Measurements from ENCODE around the gene LFNG.

LFNG gene

GRCh38 chr7:2487586-2488271 is 31.8 kb upstream of the LFNG start:
- no peak for DNase-seq

GRCh38 chr7:2488272-2488645 is 31.3 kb upstream of the LFNG start:
- DNase-seq = no peak

GRCh38 chr7:2488681-2489080 is 30.9 kb upstream of the LFNG start:
- DNase-seq = no peak

DNA sequence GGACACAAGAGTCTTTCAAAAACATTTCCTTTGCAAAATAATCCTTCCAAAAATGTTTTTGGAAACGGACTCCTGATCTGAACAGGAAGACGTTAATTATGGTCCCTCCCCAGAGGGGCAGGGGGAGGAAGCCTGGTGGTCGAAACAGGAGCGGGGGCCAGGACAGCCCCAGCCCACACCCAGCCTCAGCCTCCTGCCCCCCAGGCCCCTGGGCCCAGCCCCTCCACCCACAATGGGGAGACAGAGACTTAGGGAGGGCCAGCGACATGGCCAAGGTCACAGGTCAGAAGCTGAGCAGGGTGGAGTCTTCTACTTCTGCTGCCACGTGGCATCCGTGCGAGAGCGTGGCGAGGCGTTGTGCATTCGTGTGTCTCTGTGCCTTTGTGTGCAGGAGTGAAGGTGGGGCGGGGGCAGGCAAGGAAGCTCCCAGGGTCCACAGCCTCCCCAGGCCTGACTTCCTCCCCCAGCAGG is 29.4 kb upstream of the LFNG start:
- no peak for DNase-seq

DNA sequence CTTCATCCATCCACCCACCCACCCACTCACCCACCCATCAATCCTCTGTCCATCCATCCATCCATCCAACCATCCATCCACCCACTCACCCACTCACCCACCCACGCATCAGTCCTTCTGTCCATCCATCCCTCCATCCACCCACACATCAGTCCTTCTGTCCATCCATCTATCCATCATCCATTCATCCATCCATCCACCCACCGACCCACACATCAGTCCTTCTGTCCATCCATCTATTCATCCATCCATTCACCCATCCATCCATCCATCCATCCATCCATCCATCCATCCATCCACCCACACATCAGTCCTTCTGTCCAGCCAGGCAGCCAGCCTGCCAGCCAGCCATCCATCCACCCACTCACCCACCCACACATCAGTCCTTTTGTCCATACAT is 27.5 kb upstream of the LFNG start:
- DNase-seq = no peak

GRCh38 chr7:2493205-2494164 is 26.1 kb upstream of the LFNG start:
- no peak for DNase-seq

DNA sequence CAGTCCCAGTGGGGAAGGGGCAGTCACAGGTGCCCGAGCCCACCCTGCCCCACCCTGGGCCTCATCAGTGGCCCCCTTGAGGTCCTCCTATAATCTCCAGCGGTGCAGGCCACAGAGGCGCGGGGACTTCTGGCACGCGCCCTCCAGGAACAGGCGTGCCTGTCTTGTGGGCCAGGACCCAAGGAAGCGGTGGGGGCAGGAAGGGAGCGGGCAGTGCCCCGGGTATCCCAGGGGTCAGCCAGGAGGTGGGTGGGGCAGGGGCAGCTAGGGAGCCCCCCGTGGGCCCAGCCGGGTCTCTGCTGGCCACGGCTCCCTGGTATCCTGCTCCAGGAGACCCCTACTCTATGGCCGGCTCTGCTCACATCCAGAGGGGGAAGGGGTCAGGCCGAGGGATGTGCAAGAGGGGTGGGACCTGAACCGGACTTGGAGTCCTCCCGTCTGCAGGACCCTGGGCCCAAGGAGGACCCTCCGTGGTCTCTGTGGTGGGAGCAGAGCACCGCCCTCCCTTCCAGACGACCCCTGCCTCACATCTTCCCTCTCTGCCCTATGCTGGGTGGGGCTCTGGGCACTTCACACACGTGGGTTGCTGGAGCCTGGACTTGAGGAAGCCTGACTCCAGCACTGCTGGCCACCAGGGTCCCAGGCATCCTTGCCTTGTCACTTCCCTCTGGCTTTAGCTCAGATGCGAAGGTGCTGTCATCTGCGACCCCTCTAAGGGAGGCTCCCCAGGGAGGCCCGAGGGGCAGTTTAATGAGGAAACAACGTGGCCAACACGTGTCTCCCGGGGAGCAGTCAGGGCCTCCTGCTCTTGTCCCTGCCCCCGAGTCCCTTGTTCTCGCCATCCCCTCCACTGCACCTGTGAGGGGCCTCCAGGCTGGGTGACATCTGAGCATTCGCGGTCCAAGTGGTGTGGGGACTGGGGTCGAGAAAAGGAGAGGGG is 25.1 kb upstream of the LFNG start:
- no peak for DNase-seq

DNA sequence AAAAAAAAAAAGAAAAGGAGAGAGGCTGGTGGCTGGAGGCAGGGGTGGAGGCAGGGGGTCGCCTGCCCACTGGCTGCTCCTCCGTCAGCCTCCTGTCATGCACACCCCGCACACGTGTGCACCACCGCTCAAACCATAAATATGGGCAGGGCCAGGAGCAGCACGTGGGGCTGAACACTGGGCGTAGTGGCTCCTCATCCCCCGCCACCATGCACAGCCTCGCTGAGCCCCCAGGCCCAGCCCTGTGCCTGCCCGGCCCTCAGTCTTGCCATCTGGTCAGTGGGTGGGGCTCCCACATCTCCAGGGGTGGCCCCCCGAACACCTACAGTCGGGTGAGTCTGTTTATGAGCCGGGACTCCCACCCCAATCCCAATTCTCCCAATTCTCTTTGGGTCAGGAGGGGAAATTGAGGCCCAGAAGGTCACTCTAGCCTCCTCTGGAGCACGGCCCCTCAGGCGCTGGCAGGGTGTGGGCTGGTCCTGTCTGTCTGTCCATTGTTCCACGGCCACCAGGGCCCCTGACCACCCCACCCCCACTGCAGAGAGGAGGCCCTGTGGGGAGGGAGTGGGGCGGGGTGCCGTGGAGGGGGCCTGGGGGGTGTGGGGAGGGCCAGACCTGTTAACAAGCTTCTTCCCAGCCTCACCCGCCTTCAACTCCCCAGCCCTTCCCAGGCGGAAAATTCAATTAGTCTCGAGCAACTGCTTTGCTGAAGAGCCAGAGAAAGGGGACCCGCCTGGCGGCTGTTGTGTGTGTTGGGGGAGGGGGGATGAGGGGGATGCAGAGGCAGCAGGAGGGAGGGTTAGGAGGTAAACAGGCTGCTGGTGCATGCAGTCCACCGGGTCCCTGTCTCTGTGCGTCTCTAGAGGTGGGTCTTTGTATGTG is 23.9 kb upstream of the LFNG start:
- no peak for DNase-seq

DNA sequence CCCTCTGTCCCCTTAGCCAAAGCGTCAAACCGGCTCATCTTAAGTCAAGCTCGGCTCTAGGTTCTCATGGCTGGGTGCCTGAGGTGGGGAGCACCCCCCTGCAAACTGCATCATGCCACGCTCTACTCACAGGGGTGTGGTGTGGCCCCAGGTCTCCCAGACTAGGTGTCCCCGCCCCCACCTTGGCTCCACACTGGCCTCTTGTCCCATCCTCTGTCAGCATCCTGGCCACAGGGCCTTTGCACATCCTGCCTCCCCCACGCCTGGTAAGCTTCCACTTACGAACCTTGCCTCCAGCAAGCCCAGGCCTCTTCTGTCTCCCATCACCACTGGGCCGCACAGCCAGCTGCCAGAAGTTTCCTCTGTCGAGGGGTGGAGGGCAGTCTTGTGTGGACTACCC is 23.2 kb upstream of the LFNG start:
- DNase-seq = no peak

DNA sequence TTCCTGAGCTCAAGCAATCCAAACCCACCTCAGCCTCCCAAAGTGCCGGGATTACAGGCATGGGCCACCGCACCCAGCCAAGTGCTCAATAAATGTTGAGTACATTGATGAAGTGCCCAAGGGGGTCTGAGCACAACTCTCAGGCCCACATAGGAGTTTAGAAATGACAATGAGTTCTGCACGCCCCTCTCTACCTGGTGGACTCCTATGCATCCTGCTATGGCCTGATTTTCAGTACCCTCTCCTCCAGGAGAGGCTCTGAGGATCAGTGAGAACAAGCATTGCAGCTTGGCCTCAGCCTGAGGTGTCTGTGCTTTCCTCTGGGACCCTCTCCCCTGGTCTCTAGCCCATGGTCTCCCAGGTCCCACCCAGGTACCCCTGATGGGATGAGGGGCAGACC is 22.5 kb upstream of the LFNG start:
- DNase-seq = no peak

- no peak for DNase-seq
Measured at GRCh38 chr7:2497500-2498336, 21.9 kb upstream of the LFNG start.

DNA sequence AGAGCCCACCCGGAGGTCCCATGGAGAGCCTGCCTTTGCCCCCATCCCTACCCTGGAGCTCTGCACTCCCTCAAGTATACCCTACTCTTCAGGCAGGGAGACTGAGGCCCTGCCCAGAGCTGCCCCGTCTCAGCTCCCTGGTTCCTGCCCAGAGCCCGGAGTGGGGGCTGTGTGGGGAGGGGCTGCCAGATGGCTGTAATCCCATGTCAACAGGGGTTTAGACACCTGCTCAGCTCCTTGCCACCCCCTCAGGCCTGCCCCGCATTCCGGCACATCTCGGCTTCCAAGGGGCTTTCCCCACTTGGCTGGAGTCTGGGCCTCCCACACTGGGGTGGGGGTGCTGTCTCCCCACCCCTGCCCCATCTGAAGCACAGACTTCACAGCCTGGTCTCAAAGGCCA is 20.9 kb upstream of the LFNG start:
- no peak for DNase-seq

- no peak for DNase-seq
Measured at GRCh38 chr7:2499181-2499580, 20.4 kb upstream of the LFNG start.

DNA sequence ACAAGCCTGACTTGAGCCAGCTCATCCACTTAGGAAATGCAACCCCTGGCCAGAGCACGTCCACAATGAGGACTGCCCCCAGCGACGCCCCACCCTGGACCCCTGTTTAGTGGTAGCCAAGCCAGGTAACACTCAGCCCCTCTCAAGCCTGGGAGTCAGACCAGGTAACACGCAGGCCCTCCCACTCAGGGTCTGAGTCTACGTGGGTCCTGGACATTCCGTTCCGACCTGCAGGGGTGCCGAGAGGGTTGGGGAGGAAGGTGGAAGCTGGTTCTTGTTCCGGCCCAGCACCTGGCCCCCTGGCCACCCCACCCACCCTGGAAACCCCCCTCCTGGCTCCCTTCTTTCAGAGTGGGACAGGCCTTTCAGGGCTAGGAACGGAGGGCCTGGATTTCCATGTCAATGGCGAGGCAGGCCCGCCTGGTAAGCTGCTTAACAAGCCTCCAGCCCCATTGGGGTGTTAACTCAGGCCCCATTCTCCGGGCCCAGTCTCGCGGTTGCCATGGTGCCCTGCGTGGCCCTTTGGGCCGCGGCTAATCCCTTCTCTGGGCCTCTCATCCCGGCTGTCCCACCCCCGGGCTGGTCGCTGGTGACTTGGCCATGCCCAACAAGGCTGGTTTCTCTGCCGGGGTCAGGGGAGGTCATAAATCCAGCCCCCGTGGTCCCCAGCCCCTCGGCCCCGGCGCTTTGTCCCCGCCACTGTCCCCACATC is 19.7 kb upstream of the LFNG start:
- DNase-seq = no peak

GRCh38 chr7:2500701-2501100 is 18.9 kb upstream of the LFNG start:
- DNase-seq = no peak

- no peak for DNase-seq
Measured at GRCh38 chr7:2501947-2502646, 17.5 kb upstream of the LFNG start.

GRCh38 chr7:2502647-2502966 is 17.0 kb upstream of the LFNG start:
- no peak for DNase-seq

DNA sequence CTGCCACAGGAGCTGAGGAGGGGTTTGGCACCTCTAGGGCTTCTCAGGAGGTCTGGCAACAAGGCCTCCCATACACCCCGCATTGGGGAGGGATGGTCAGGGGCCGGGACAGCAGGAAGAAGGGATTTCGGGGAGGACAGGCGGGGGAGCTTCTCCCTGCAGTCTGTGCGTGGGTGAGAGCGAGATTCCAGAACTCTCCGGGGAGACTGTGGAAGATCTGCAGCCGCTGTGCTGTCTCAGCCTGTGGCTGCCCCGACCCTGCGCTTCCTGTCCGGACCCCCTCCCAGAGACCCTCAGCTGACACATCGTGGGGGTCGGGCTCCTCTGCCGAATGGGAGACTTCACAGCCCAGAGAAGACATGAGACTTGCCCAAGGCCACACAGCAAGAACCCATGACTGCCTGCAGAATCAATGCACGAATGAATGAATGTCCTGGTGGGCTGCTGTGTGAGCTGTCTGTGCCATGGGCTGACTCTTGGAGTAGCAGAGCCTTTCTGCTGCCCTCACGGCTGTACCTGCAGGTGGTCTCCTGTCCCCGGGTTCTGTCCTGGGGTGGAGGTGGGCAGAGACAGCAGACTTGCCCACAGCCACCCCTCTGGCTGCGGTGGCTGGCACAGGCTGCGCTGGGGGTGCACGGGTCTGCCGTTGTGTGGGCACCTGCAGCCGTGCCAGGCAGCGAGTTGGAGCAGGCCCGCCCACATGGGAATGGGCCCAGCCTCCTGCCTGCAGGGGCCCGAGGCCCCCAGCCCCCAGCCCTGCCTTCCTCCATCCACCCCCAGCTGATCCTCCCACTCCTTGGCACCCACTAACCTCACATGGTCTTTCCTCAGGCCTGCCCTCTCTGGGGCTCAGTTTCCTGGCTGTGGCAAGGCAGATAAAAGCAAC is 16.3 kb upstream of the LFNG start:
- no peak for DNase-seq

Measured in stimulated activated CD4-positive, alpha-beta T cell treated with anti-CD3 and anti-CD28 coated beads, Interleukin-4, amount 100 ng/mL, for 4 hours (primary cell).